H9 (cell line): Measurements from ENCODE around the gene ZNF668. TPM values are rescaled to one million over a fixed set of nuclear protein-coding genes. Genes with fewer than 3 reads are reported as not detected.

Experiments
- DNase-seq: peaks from one replicate; pipeline ENCODE4 v3.0.0-alpha.2; 2017
- H2AFZ ChIP-seq: one replicate; pipeline ENCODE4 v1.6.1; 2013; ENCODE audit warnings: mild to moderate bottlenecking, low read length, control low read depth, moderate library complexity
- H2AK5ac ChIP-seq: 2 replicates; pipeline ENCODE4 v1.6.1; 2013; ENCODE audit warnings: low read length, control low read depth, mixed read lengths; ENCODE audit not compliant: insufficient read length
- H2BK120ac ChIP-seq: one replicate; pipeline ENCODE4 v1.6.1; 2013; ENCODE audit warnings: low read depth, mild to moderate bottlenecking, low read length, control low read depth, inconsistent platforms; ENCODE audit not compliant: poor library complexity, severe bottlenecking
- H2BK12ac ChIP-seq: 2 replicates; pipeline ENCODE4 v1.6.1; 2013; ENCODE audit warnings: low read length, control low read depth, mixed read lengths, low read depth; ENCODE audit not compliant: insufficient read length
- H2BK15ac ChIP-seq: 2 replicates; pipeline ENCODE4 v1.6.1; 2013; ENCODE audit warnings: low read depth, low read length, control low read depth
- H2BK20ac ChIP-seq: one replicate; pipeline ENCODE4 v1.6.1; 2013; ENCODE audit warnings: low read depth, mild to moderate bottlenecking, low read length, control low read depth, inconsistent platforms; ENCODE audit not compliant: poor library complexity, severe bottlenecking
- H2BK5ac ChIP-seq: 2 replicates; pipeline ENCODE4 v1.6.1; 2013; ENCODE audit warnings: low read length, control low read depth, mixed read lengths; ENCODE audit not compliant: insufficient read length
- H3K14ac ChIP-seq: 2 replicates; pipeline ENCODE4 v1.6.1; 2013; ENCODE audit warnings: low read length, control low read depth; ENCODE audit not compliant: insufficient read depth
- H3K18ac ChIP-seq: 2 replicates; pipeline ENCODE4 v1.6.1; 2013; ENCODE audit warnings: low read depth, mild to moderate bottlenecking, mixed read lengths, low read length, control low read depth; ENCODE audit not compliant: insufficient read length
- H3K23ac ChIP-seq: 2 replicates; pipeline ENCODE4 v1.6.1; 2013; ENCODE audit warnings: low read length, control low read depth, mixed read lengths, low read depth; ENCODE audit not compliant: insufficient read length
- H3K23me2 ChIP-seq: 2 replicates; pipeline ENCODE4 v1.6.1; 2013; ENCODE audit warnings: low read depth, mild to moderate bottlenecking, mixed read lengths, low read length, control low read depth; ENCODE audit not compliant: insufficient read length, poor library complexity, severe bottlenecking
- H3K27ac ChIP-seq: 2 replicates; pipeline ENCODE4 v1.5.1; 2013; ENCODE audit warnings: low read length, control low read depth, mixed read lengths, low read depth; ENCODE audit not compliant: insufficient read length
- H3K27me3 ChIP-seq: 2 replicates; pipeline ENCODE4 v1.6.1; 2013; ENCODE audit warnings: low read length, control low read depth, inconsistent platforms; ENCODE audit not compliant: insufficient read depth
- H3K4ac ChIP-seq: 2 replicates; pipeline ENCODE4 v1.6.1; 2013; ENCODE audit warnings: low read depth, mild to moderate bottlenecking, control low read depth, inconsistent platforms, low read length, moderate library complexity
- H3K4me1 ChIP-seq: 2 replicates; pipeline ENCODE4 v1.6.1; 2013; ENCODE audit warnings: low read length, control low read depth, inconsistent platforms; ENCODE audit not compliant: insufficient read depth
- H3K4me2 ChIP-seq: 2 replicates; pipeline ENCODE4 v1.6.1; 2013; ENCODE audit warnings: low read length, control low read depth, mixed read lengths; ENCODE audit not compliant: insufficient read length, insufficient read depth
- H3K56ac ChIP-seq: 2 replicates; pipeline ENCODE4 v1.6.1; 2013; ENCODE audit warnings: low read depth, mild to moderate bottlenecking, mixed read lengths, low read length, control low read depth; ENCODE audit not compliant: insufficient read length
- H3K79me1 ChIP-seq: 2 replicates; pipeline ENCODE4 v1.6.1; 2013; ENCODE audit warnings: low read depth, mild to moderate bottlenecking, moderate library complexity, low read length, control low read depth, inconsistent platforms; ENCODE audit not compliant: insufficient read depth, poor library complexity, severe bottlenecking
- H3K79me2 ChIP-seq: 2 replicates; pipeline ENCODE4 v1.6.1; 2013; ENCODE audit warnings: low read length, control low read depth, inconsistent platforms; ENCODE audit not compliant: insufficient read depth
- H3K9ac ChIP-seq: 2 replicates; pipeline ENCODE4 v1.6.1; 2013; ENCODE audit warnings: low read length, control low read depth, mixed read lengths; ENCODE audit not compliant: insufficient read length; ENCODE audit errors: extremely low read depth
- H3K9me3 ChIP-seq: one replicate; pipeline ENCODE4 v1.6.1; 2013; ENCODE audit warnings: low read depth, low read length, inconsistent platforms; ENCODE audit not compliant: control insufficient read depth
- H3T11ph ChIP-seq: one replicate; pipeline ENCODE4 v1.6.1; 2013; ENCODE audit warnings: mild to moderate bottlenecking, low read length, control low read depth, inconsistent platforms
- H4K20me1 ChIP-seq: one replicate; pipeline ENCODE4 v1.6.1; 2013; ENCODE audit not compliant: control insufficient read depth, insufficient read length, insufficient read depth
- H4K5ac ChIP-seq: 2 replicates; pipeline ENCODE4 v1.6.1; 2013; ENCODE audit warnings: low read depth, mild to moderate bottlenecking, mixed read lengths, low read length, control low read depth; ENCODE audit not compliant: insufficient read length
- H4K8ac ChIP-seq: replicated peaks from 2 replicates; pipeline ENCODE4 v1.6.1; 2013; ENCODE audit warnings: low read length, control low read depth, mixed read lengths, low read depth; ENCODE audit not compliant: insufficient read length
- H4K91ac ChIP-seq: 2 replicates; pipeline ENCODE4 v1.6.1; 2013; ENCODE audit warnings: low read depth, mild to moderate bottlenecking, moderate library complexity, mixed read lengths, low read length, control low read depth; ENCODE audit not compliant: insufficient read length
- H3K27ac Mint-ChIP-seq, 3 experiments: 2 replicates in 2 of 3; 3 replicates in 1 of 3; pipeline ENCODE4 v1.8.0; 2020 to 2021; ENCODE audit warnings: mixed read lengths in 3 of 3, mild to moderate bottlenecking in 1 of 3, moderate library complexity in 1 of 3
- H3K27me3 Mint-ChIP-seq: 2 replicates; pipeline ENCODE4 v1.8.0; 2021; ENCODE audit warnings: low read depth, mild to moderate bottlenecking, moderate library complexity, mixed read lengths
- H3K36me3 Mint-ChIP-seq, 3 experiments: 2 replicates in 2 of 3; 3 replicates in 1 of 3; pipeline ENCODE4 v1.8.0; 2020 to 2021; ENCODE audit warnings: low read depth in 3 of 3, mixed read lengths in 3 of 3; ENCODE audit not compliant: insufficient read depth in 1 of 3
- H3K4me1 Mint-ChIP-seq, 2 experiments: 2 replicates each; pipeline ENCODE4 v1.8.0; 2020; ENCODE audit warnings: mixed read lengths in 2 of 2
- H3K4me3 Mint-ChIP-seq, 2 experiments: 2 replicates in 1 of 2; 3 replicates in 1 of 2; pipeline ENCODE4 v1.8.0; 2020 to 2021; ENCODE audit warnings: mild to moderate bottlenecking in 2 of 2, mixed read lengths in 2 of 2, moderate library complexity in 1 of 2
- H3K9me3 Mint-ChIP-seq, 2 experiments: 2 replicates in 1 of 2; 3 replicates in 1 of 2; pipeline ENCODE4 v1.8.0; 2020; ENCODE audit warnings: mild to moderate bottlenecking in 2 of 2, mixed read lengths in 2 of 2, moderate library complexity in 1 of 2
- CTCF ChIP-seq: fragments of 200-600 bp; sonication (generic); conservative IDR thresholded peaks from 3 replicates; pipeline ENCODE4 v1.8.0; 2021; ENCODE audit warnings: antibody characterized with exemption, mild to moderate bottlenecking
- WGBS: extraction: QIAGEN DNeasy Blood & Tissue Kit; methylation state at CpG from one replicate; pipeline ENCODE4 v1.1.7; 2013; ENCODE audit warnings: missing lambda C conversion rate, low lambda C conversion rate, mixed read lengths; ENCODE audit not compliant: insufficient read length; ENCODE audit errors: extremely low coverage; 5-methylcytosine and 5-hydroxymethylcytosine counted together
- total RNA-seq: library from RNA; stranded (reverse); gene quantifications from 2 replicates; pipeline ENCODE4 v1.2.1, GENCODE V29; 2021

Gene ZNF668
- total RNA-seq, 1 experiment from 2014 or later, result 18.6 TPM

- Histone ChIP-seq H2BK120ac (no peak overlapping the region), H3K23me2 (no peaks in the 10 kb centered on the region), H2BK5ac (no peak overlapping the region), H3K18ac (no peak overlapping the region), H4K91ac (no peak overlapping the region), H3K56ac (no peak overlapping the region), H3K4me2 (no peak overlapping the region), H3K27me3 (no peaks in the 10 kb centered on the region), H3K14ac (no peak overlapping the region), H2BK20ac (no peak overlapping the region), H2AK5ac (no peak overlapping the region), H3T11ph (no peak overlapping the region), H3K79me2 (no peaks in the 10 kb centered on the region), H4K8ac (no peak overlapping the region), H3K4ac (no peak overlapping the region), H2BK12ac (no peak overlapping the region), H3K9me3 (no peaks in the 10 kb centered on the region), H3K27ac (no peak overlapping the region), H2AFZ (no peak overlapping the region), H2BK15ac (no peak overlapping the region), H3K4me1 (no peaks in the 10 kb centered on the region), H4K5ac (no peak overlapping the region), H3K9ac (no peak overlapping the region), H3K79me1 (no peaks in the 10 kb centered on the region), H4K20me1 (no peaks in the 10 kb centered on the region), H3K23ac (no peak overlapping the region)
- peaks cover 0 to 6% of the 10 kb centered on the region in 2 experiments; a peak in 2 of 4 replicates for H3K4me1 Mint-ChIP-seq
- no peak overlapping the region for H3K27ac Mint-ChIP-seq
- WGBS, result no CpG with 5 or more reads among the region's 6 CpGs
- TF ChIP-seq CTCF, result no peak
- no peaks in the 10 kb centered on the region; the same call in 1 of the 2 replicates for H3K27me3 Mint-ChIP-seq
- H3K9me3 Mint-ChIP-seq, result no peaks in the 10 kb centered on the region
- DNase-seq, result no peak
- peak overlapping the region in 1 of 2 experiments; percentile 31; a peak in 1 of 5 replicates for H3K4me3 Mint-ChIP-seq
- no peaks in the 10 kb centered on the region for H3K36me3 Mint-ChIP-seq
Observed at GRCh38 chr16:31023627-31024226, 50.3 kb downstream of the ZNF668 start.
